Liver (tissue), 9 donors: ENCODE data around the gene XXYLT1. TPM values are rescaled to one million over a fixed set of nuclear protein-coding genes. Genes with fewer than 3 reads are reported as not detected.
A peak's percentile ranks its signal among the peaks of the same experiment; 100 is the strongest.

Experiments used
- DNase-seq: peaks from one replicate; pipeline ENCODE4 v3.0.0-alpha.2; 2017; ENCODE audit warnings: low spot score
- H3K27ac ChIP-seq, 2 donors: one replicate each; pipeline ENCODE4 v1.7.0; 2013; ENCODE audit warnings: inconsistent platforms in 2 of 2, low read length in 2 of 2, control low read depth in 1 of 2, low read depth in 1 of 2, mild to moderate bottlenecking in 1 of 2
- H3K27me3 ChIP-seq, 4 donors: one replicate each; pipeline versions ENCODE4 v1.6.1 to v1.7.0; 2013; ENCODE audit warnings: low read length in 3 of 4, inconsistent platforms in 1 of 4, mild to moderate bottlenecking in 1 of 4, moderate library complexity in 1 of 4; ENCODE audit not compliant: control insufficient read depth in 4 of 4, insufficient read depth in 4 of 4
- H3K36me3 ChIP-seq, 4 donors: one replicate each; pipeline versions ENCODE4 v1.6.1 to v1.7.0; 2013; ENCODE audit warnings: low read length in 3 of 4, mild to moderate bottlenecking in 3 of 4, low read depth in 1 of 4, moderate library complexity in 1 of 4; ENCODE audit not compliant: control insufficient read depth in 4 of 4, insufficient read depth in 3 of 4
- H3K4me1 ChIP-seq, 4 donors: one replicate each; pipeline versions ENCODE4 v1.6.1 to v1.7.0; 2013; ENCODE audit warnings: low read length in 3 of 4, mild to moderate bottlenecking in 3 of 4, moderate library complexity in 1 of 4; ENCODE audit not compliant: control insufficient read depth in 4 of 4, insufficient read depth in 4 of 4
- H3K4me3 ChIP-seq, 3 donors: one replicate each; pipeline versions ENCODE4 v1.6.1 to v1.7.0; 2013; ENCODE audit warnings: low read length in 3 of 3, control low read depth in 1 of 3, low read depth in 1 of 3, mild to moderate bottlenecking in 1 of 3
- H3K9ac ChIP-seq, 2 donors: one replicate each; pipeline ENCODE4 v1.7.0; 2013; ENCODE audit warnings: low read length in 2 of 2, mild to moderate bottlenecking in 2 of 2, moderate library complexity in 2 of 2, control low read depth in 1 of 2, low read depth in 1 of 2
- H3K9me3 ChIP-seq, 4 donors: one replicate each; pipeline versions ENCODE4 v1.6.1 to v1.7.0; 2013; ENCODE audit warnings: low read length in 3 of 4; ENCODE audit not compliant: control insufficient read depth in 4 of 4
- ATF3 ChIP-seq: IDR thresholded peaks from 2 replicates; pipeline ENCODE4 v1.6.1; 2016; ENCODE audit warnings: antibody characterized with exemption
- CTCF ChIP-seq: fragments of 150-350 bp; IDR thresholded peaks from 2 replicates; pipeline ENCODE4 v1.5.1; 2017; ENCODE audit warnings: improper control_type of control experiment, low read depth, low read length; ENCODE audit not compliant: missing input control
- HNF4A ChIP-seq, 2 donors: conservative IDR thresholded peaks; 2 replicates each; pipeline ENCODE4 v1.6.1; 2016; ENCODE audit warnings: antibody characterized with exemption in 2 of 2, mild to moderate bottlenecking in 2 of 2
- HNF4G ChIP-seq: IDR thresholded peaks from 2 replicates; pipeline ENCODE4 v1.6.1; 2016; ENCODE audit warnings: antibody characterized with exemption
- MAX ChIP-seq: IDR thresholded peaks from 2 replicates; pipeline ENCODE4 v1.6.1; 2016; ENCODE audit warnings: antibody characterized with exemption
- NR2F2 ChIP-seq: IDR thresholded peaks from 2 replicates; pipeline ENCODE4 v1.6.1; 2016; ENCODE audit warnings: antibody characterized with exemption
- RAD21 ChIP-seq, 2 donors: IDR thresholded peaks; 2 replicates each; pipeline ENCODE4 v1.6.1; 2016; ENCODE audit warnings: antibody characterized with exemption in 2 of 2, mild to moderate bottlenecking in 2 of 2
- REST ChIP-seq: IDR thresholded peaks from 2 replicates; pipeline ENCODE4 v1.6.1; 2016; ENCODE audit warnings: antibody characterized with exemption, mild to moderate bottlenecking
- RXRA ChIP-seq, 2 donors: IDR thresholded peaks; 2 replicates each; pipeline ENCODE4 v1.6.1; 2017 to 2018; ENCODE audit warnings: antibody characterized with exemption in 2 of 2, mild to moderate bottlenecking in 1 of 2
- ZBTB33 ChIP-seq: IDR thresholded peaks from 2 replicates; pipeline ENCODE4 v1.6.1; 2016; ENCODE audit warnings: antibody characterized with exemption
- WGBS: extraction: QIAGEN DNeasy Blood & Tissue Kit; methylation state at CpG from one replicate; pipeline ENCODE4 v1.1.7; 2013; 5-methylcytosine and 5-hydroxymethylcytosine counted together
- polyA plus RNA-seq, 2 donors: library from polyadenylated mRNA; stranded (reverse) in 1 of 2; unstranded in 1 of 2; fragments of 200-250 nt in 1 of 2; fragments of >200 nt in 1 of 2; fragmentation: Nextera tagmentation in 1 of 2; extraction: Ambion mirVana in 1 of 2; gene quantifications; one replicate each; pipeline versions ENCODE4 v1.2.1 to v1.2.3, GENCODE V29; 2013 to 2015
- total RNA-seq, 2 donors: library from RNA; depleted of rRNA; stranded (reverse); fragments of >200 nt; gene quantifications; one replicate each; pipeline ENCODE4 v1.2.3, GENCODE V29; 2014
- donor health status: healthy.
- donor health status: healthy.
- donor health status: healthy.
- donor health status: healthy.
- donor health status: healthy.

XXYLT1 gene
- total and polyA plus RNA-seq, 4 donors = 0.93 to 7.6 (median 2.8) TPM

GRCh38 chr3:195059471-195060216 is 211.3 kb downstream of the XXYLT1 start:
- 87% methylated on average over 22 of the region's 22 CpGs for WGBS
- H3K4me3 ChIP-seq = no peak overlapping the region
- no peak overlapping the region for H3K27ac ChIP-seq

GRCh38 chr3:195059006-195059350 is 212.0 kb downstream of the XXYLT1 start:
- peak; percentile 65 for TF ChIP-seq NR2F2
- TF ChIP-seq REST = no peak
- Histone ChIP-seq H3K27me3 (no peaks in the 10 kb centered on the region), H3K27ac (no peak overlapping the region), H3K36me3 (no peaks in the 10 kb centered on the region), H3K4me1 (peaks cover 6 to 21% (median 16%) of the 10 kb centered on the region in 4 donors), H3K9me3 (no peaks in the 10 kb centered on the region), H3K4me3 (no peak overlapping the region), H3K9ac (no peak overlapping the region)
- WGBS = 78% methylated on average over 13 of the region's 13 CpGs
- no peak for DNase-seq

More at GRCh38 chr3:195059471-195060216, 211.3 kb downstream of the XXYLT1 start:
- H3K27me3 ChIP-seq = no peaks in the 10 kb centered on the region
- H3K36me3 ChIP-seq = no peaks in the 10 kb centered on the region
- H3K9ac ChIP-seq = no peak overlapping the region
- TF ChIP-seq RXRA (IDR thresholded peaks at IDR 0.05) = peak in 1 of 2 donors; percentile 13
- peak; percentile 32 for TF ChIP-seq HNF4G
- TF ChIP-seq HNF4A (conservative IDR thresholded peaks at IDR 0.05) = peak; percentile 56 to 69
- TF ChIP-seq MAX = no peak
- H3K9me3 ChIP-seq = no peaks in the 10 kb centered on the region
- DNase-seq = no peak
- peaks cover 6 to 21% (median 16%) of the 10 kb centered on the region in 4 donors for H3K4me1 ChIP-seq

- H3K4me1 ChIP-seq = peaks cover 6 to 21% (median 16%) of the 10 kb centered on the region in 4 donors
These were observed 212.5 kb downstream of the XXYLT1 start for GRCh38 chr3:195058336-195059005.

More at GRCh38 chr3:195058336-195059005, 212.5 kb downstream of the XXYLT1 start:
- no peak overlapping the region for H3K9ac ChIP-seq
- no peak for DNase-seq
- TF ChIP-seq ZBTB33 (no peak), ATF3 (no peak), CTCF (no peak), RAD21 (IDR thresholded peaks at IDR 0.05) (no peak), HNF4G (no peak)
- WGBS = 93% methylated on average over 15 of the region's 15 CpGs
- no peaks in the 10 kb centered on the region for H3K27me3 ChIP-seq
- no peak overlapping the region for H3K27ac ChIP-seq
- no peaks in the 10 kb centered on the region for H3K36me3 ChIP-seq
- no peaks in the 10 kb centered on the region for H3K9me3 ChIP-seq
- H3K4me3 ChIP-seq = no peak overlapping the region
